ENCODE measurements around the gene NOL11. TPM values are rescaled to one million over a fixed set of nuclear protein-coding genes. Genes with fewer than 3 reads are reported as not detected.
"Not testable (repeated sequence)": the region's sequence is repeated elsewhere in the genome, so short reads cannot be mapped to it uniquely, and the experiment has no call there.

NOL11 gene
- total and polyA plus RNA-seq, 2 of the 4 experiments (the other 2 are of a cell fraction): 26.2 to 58.3 TPM

DNA sequence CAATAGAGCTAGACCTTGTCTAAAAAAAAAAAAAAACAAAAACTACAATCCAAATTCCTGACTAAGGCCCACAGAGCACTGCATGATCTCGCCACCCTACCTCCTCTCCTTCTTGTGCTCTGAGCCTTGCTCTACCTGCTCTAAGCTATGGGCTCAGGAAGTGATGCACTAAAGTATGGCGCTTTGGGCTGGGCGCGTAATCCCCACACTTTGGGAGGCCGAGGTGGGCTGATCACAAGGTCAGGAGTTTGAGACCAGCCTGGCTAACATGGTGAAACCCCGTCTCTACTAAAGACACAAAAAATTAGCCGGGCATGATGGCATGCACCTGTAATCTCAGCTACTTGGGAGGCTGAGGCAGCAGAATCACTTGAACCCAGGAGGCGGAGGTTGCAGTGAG lies 37.0 kb downstream of the NOL11 start:
- H3K18ac ChIP-seq (ENCODE audit: low read depth, low read length); H4K91ac ChIP-seq (ENCODE audit: insufficient read depth, low read depth, low read length); H2AFZ ChIP-seq (replicated peaks; ENCODE audit: low read length, poor library complexity); H3K27me3 ChIP-seq (ENCODE audit: control insufficient read depth, insufficient read depth, low read length); H3K14ac ChIP-seq (replicated peaks; ENCODE audit: low read depth, low read length); H3K4me3 ChIP-seq (ENCODE audit: insufficient read depth, low read depth, low read length); H3K4ac ChIP-seq (ENCODE audit: low read depth, low read length); H2AK9ac ChIP-seq (replicated peaks; ENCODE audit: low read depth, low read length, poor library complexity); H4K8ac ChIP-seq (ENCODE audit: low read depth in 2 of 2, low read length in 2 of 2); H3K9me1 ChIP-seq (ENCODE audit: insufficient read depth, low read length); intact Hi-C loops (cut with micrococcal nuclease); H2BK15ac ChIP-seq (ENCODE audit: low read depth, low read length); H3K9ac ChIP-seq (ENCODE audit: low read depth, low read length); DNase-seq; dilution Hi-C loops (cut with HindIII; ENCODE audit: low sequenced_read_pairs, unreplicated experiment); H3K56ac ChIP-seq (ENCODE audit: extremely low read depth, insufficient read depth, low read length); H4K5ac ChIP-seq (ENCODE audit: low read depth, low read length); ATAC-seq (ENCODE audit: low read depth); H2BK5ac ChIP-seq (ENCODE audit: low read depth, low read length, poor library complexity, severe bottlenecking); H3K4me1 ChIP-seq (ENCODE audit: control insufficient read depth, insufficient read depth, low read length); H3K79me1 ChIP-seq (ENCODE audit: low read depth in 1 of 2, low read length in 2 of 2); in situ Hi-C loops (cut with MboI; ENCODE audit: low sequenced_read_pairs); BruUV-seq (replicated peaks); H2BK120ac ChIP-seq (ENCODE audit: low read depth, low read length); CTCF ChIA-PET; H3K4me2 ChIP-seq (ENCODE audit: low read depth, low read length); H3K9me3 ChIP-seq (ENCODE audit: control insufficient read depth, insufficient read depth, low read length); H2AK5ac ChIP-seq (ENCODE audit: low read depth, low read length); H2BK20ac ChIP-seq (ENCODE audit: low read depth, low read length); H4K20me1 ChIP-seq (ENCODE audit: insufficient read depth, low read length); POLR2A ChIA-PET (ENCODE audit: unreplicated experiment); H3K23ac ChIP-seq (ENCODE audit: low read depth, low read length); H3K27ac ChIP-seq (ENCODE audit: insufficient read depth, low read length): not testable (repeated sequence)
- WGBS, 2 experiments (ENCODE audit: extremely low coverage in 2 of 2, insufficient read length in 1 of 2): 96% methylated on average over 4 of the region's 8 CpGs; no CpG with 5 or more reads in 1 of the 2 experiments
- peaks cover 15% of the 10 kb centered on the region for H3K36me3 ChIP-seq (ENCODE audit: control insufficient read depth, insufficient read depth, low read length)

DNA sequence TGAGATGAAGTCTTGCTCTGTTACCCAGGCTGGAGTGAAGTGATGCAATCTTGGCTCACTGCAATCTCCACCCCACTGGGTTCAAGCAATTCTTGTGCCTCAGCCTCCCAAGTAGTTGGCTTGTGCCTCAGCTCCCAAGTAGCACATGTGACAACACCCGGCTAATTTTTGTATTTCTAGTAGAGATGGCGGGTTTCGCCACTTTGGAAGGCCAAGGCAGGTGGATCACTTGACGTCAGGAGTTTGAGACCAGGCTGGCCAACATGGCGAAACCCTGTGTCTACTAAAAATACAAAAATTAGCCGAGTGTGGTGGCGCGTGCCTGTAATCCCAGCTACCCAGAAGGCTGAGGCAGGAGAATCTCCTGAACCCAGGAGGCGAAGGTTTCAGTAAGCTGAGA lies 39.0 kb downstream of the NOL11 start:
- H2AFZ ChIP-seq (replicated peaks; ENCODE audit: low read length, poor library complexity); H3K79me1 ChIP-seq (ENCODE audit: low read depth in 1 of 2, low read length in 2 of 2); H3K9me1 ChIP-seq (ENCODE audit: insufficient read depth, low read length); H3K23ac ChIP-seq (ENCODE audit: low read depth, low read length); H3K4me2 ChIP-seq (ENCODE audit: low read depth, low read length); H4K5ac ChIP-seq (ENCODE audit: low read depth, low read length); H2BK15ac ChIP-seq (ENCODE audit: low read depth, low read length); H2BK5ac ChIP-seq (ENCODE audit: low read depth, low read length, poor library complexity, severe bottlenecking); H3K36me3 ChIP-seq (ENCODE audit: control insufficient read depth, insufficient read depth, low read length); H3K56ac ChIP-seq (ENCODE audit: extremely low read depth, insufficient read depth, low read length); H2BK20ac ChIP-seq (ENCODE audit: low read depth, low read length); H3K9ac ChIP-seq (ENCODE audit: low read depth, low read length); H4K8ac ChIP-seq (ENCODE audit: low read depth in 2 of 2, low read length in 2 of 2); H3K27ac ChIP-seq (ENCODE audit: insufficient read depth, low read length); dilution Hi-C loops (cut with HindIII; ENCODE audit: low sequenced_read_pairs, unreplicated experiment); H2AK5ac ChIP-seq (ENCODE audit: low read depth, low read length); BruUV-seq (replicated peaks); DNase-seq; H4K91ac ChIP-seq (ENCODE audit: insufficient read depth, low read depth, low read length); H2AK9ac ChIP-seq (replicated peaks; ENCODE audit: low read depth, low read length, poor library complexity); H4K20me1 ChIP-seq (ENCODE audit: insufficient read depth, low read length); H3K4ac ChIP-seq (ENCODE audit: low read depth, low read length); H3K4me3 ChIP-seq (ENCODE audit: insufficient read depth, low read depth, low read length); intact Hi-C loops (cut with micrococcal nuclease); H3K4me1 ChIP-seq (ENCODE audit: control insufficient read depth, insufficient read depth, low read length); H2BK120ac ChIP-seq (ENCODE audit: low read depth, low read length); in situ Hi-C loops (cut with MboI; ENCODE audit: low sequenced_read_pairs); POLR2A ChIA-PET (ENCODE audit: unreplicated experiment); H3K27me3 ChIP-seq (ENCODE audit: control insufficient read depth, insufficient read depth, low read length); H3K9me3 ChIP-seq (ENCODE audit: control insufficient read depth, insufficient read depth, low read length); H3K18ac ChIP-seq (ENCODE audit: low read depth, low read length); H3K14ac ChIP-seq (replicated peaks; ENCODE audit: low read depth, low read length); ATAC-seq (ENCODE audit: low read depth): not testable (repeated sequence)
- CTCF ChIA-PET: interaction anchor here (0.6 kb wide), 1 partner anchor 61 kb away, joined by 4 read pairs; no protein-coding TSS in a partner anchor
- WGBS, 2 experiments (ENCODE audit: extremely low coverage in 2 of 2, insufficient read length in 1 of 2): 97% methylated on average over 6 of the region's 9 CpGs; no CpG with 5 or more reads in 1 of the 2 experiments
